Esophagus squamous epithelium (tissue), 5 donors: Measurements from ENCODE around the gene NUP50. TPM values are rescaled to one million over a fixed set of nuclear protein-coding genes. Genes with fewer than 3 reads are reported as not detected.

ENCODE experiments used
- DNase-seq: peaks from one replicate; lab custom pipeline; 2025; lab: John Stamatoyannopoulos, UW
- H3K27ac ChIP-seq, 4 donors: fragments of 200-600 bp; sonication (generic); one replicate each; pipeline ENCODE4 v1.5.1; 2016 to 2019; ENCODE audit warnings: mild to moderate bottlenecking in 1 of 4
- H3K27me3 ChIP-seq, 4 donors: fragments of 200-600 bp; sonication (generic); 1 replicate in 3 of 4; 2 replicates in 1 of 4; pipeline versions ENCODE4 v1.5.1 to v1.6.0; 2017 to 2021; ENCODE audit warnings: antibody characterized with exemption in 1 of 4
- H3K36me3 ChIP-seq, 3 donors: fragments of 200-600 bp; sonication (generic); one replicate each; pipeline ENCODE4 v1.5.1; 2016 to 2019
- H3K4me1 ChIP-seq, 3 donors: fragments of 200-600 bp; sonication (generic); one replicate each; pipeline ENCODE4 v1.5.1; 2017 to 2019
- H3K4me3 ChIP-seq, 4 donors: fragments of 200-600 bp; sonication (generic); 1 replicate in 3 of 4; 2 replicates in 1 of 4; pipeline ENCODE4 v1.5.1; 2016 to 2019; ENCODE audit warnings: mild to moderate bottlenecking in 2 of 4, moderate library complexity in 1 of 4
- H3K9me3 ChIP-seq, 3 donors: fragments of 200-600 bp; sonication (generic); one replicate each; pipeline ENCODE4 v1.5.1; 2016 to 2019
- POLR2A ChIP-seq, 4 donors: fragments of 450-650 bp; IDR thresholded peaks; one replicate each; pipeline ENCODE4 v1.6.1; 2017; ENCODE audit warnings: antibody characterized with exemption in 4 of 4, mild to moderate bottlenecking in 4 of 4, moderate library complexity in 3 of 4
- WGBS, 2 donors: methylation state at CpG; one replicate each; pipeline ENCODE4 v1.1.5; 2018; 5-methylcytosine and 5-hydroxymethylcytosine counted together
- intact Hi-C: fragments of 100-400 bp; cut with DNase I; formaldehyde crosslinking; loops from one replicate; pipeline ENCODE4 v1.15.0; 2022
- total RNA-seq, 4 donors: library from RNA; depleted of rRNA; stranded (reverse); fragments of >200 nt; gene quantifications; one replicate each; pipeline ENCODE4 v1.1.0, GENCODE V29; 2016
- TF ChIP-seq, protein P1 (sequence below), 6 experiments: fragments of 450-650 bp in 4 of 6; fragments of 200-600 bp in 2 of 6; sonication (generic) in 2 of 6; IDR thresholded peaks; one replicate each; pipeline ENCODE4 v1.5.1; 2016 to 2019; ENCODE audit warnings: antibody characterized with exemption in 6 of 6, mild to moderate bottlenecking in 4 of 6, moderate library complexity in 4 of 6
- donor health status: DM: yes; HTN: yes; CAD: no.

NUP50 gene
- total RNA-seq, 4 donors from 2014 or later, result 53.7 to 96.4 (median 59.9) TPM

DNA sequence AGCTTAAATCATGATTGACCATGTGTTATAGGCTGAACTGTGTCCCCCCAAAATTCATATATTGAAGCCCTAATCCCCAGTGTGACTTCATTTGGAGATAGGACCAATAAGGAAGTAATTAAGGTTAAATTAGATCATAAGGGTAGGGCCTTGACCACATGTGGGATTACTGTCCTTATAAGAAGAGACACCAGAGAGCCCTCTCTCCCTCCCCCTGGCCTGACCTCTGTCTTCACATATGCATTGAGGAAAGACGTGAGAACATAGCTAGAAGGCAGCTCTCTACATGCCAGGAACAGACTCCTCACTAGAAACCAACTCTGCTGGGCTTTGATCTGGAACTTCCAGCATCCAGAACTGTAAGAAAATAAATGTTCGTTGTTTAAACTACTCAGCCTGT is 13.6 kb upstream of the NUP50 start:
- Histone ChIP-seq H3K36me3 (peaks cover 0 to 24% (median 0%) of the 10 kb centered on the region in 3 donors), H3K9me3 (no peaks in the 10 kb centered on the region), H3K27me3 (no peaks in the 10 kb centered on the region), H3K4me1 (no peaks in the 10 kb centered on the region), H3K4me3 (no peak overlapping the region), H3K27ac (no peak overlapping the region)
- intact Hi-C loops, result no loop called here
- TF ChIP-seq, protein P1, sequence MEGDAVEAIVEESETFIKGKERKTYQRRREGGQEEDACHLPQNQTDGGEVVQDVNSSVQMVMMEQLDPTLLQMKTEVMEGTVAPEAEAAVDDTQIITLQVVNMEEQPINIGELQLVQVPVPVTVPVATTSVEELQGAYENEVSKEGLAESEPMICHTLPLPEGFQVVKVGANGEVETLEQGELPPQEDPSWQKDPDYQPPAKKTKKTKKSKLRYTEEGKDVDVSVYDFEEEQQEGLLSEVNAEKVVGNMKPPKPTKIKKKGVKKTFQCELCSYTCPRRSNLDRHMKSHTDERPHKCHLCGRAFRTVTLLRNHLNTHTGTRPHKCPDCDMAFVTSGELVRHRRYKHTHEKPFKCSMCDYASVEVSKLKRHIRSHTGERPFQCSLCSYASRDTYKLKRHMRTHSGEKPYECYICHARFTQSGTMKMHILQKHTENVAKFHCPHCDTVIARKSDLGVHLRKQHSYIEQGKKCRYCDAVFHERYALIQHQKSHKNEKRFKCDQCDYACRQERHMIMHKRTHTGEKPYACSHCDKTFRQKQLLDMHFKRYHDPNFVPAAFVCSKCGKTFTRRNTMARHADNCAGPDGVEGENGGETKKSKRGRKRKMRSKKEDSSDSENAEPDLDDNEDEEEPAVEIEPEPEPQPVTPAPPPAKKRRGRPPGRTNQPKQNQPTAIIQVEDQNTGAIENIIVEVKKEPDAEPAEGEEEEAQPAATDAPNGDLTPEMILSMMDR (IDR thresholded peaks at IDR 0.05), result no peak
- TF ChIP-seq POLR2A (IDR thresholded peaks at IDR 0.05), result no peak
- DNase-seq, result no peak
- WGBS, 2 donors, result 38 to 76% methylated on average over 2 of the region's 2 CpGs

DNA sequence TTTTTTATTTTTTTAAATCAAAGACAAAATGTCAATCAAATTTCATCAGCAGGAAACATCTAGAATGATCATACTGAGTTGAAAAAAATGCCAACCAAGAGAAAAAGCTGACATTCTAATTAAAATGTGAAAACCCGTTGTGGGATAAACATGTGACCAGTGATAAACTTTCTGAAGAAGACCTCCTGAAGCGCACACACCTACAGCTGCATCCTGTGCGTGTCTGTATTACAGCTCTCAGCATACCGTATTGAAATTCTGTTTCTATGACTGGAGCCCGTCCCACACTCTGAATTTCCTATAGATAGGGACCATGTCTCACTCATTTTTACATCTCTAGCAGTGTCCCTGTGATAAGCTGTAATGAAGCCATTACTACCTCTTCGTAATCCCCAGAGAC is 12.2 kb upstream of the NUP50 start:
- WGBS, 2 donors, result 78 to 86% methylated on average over 6 of the region's 6 CpGs
- H3K36me3 ChIP-seq, result peaks cover 0 to 34% (median 0%) of the 10 kb centered on the region in 3 donors
- no peak for DNase-seq

GRCh38 chr22:45154383-45154782 is 9.3 kb upstream of the NUP50 start:
- intact Hi-C loops, result no loop called here
- Histone ChIP-seq H3K9me3 (no peaks in the 10 kb centered on the region), H3K4me3 (no peak overlapping the region), H3K4me1 (peaks cover 4 to 17% (median 11%) of the 10 kb centered on the region in 3 donors), H3K27ac (no peak overlapping the region), H3K36me3 (peaks cover 0 to 44% (median 0%) of the 10 kb centered on the region in 3 donors), H3K27me3 (no peaks in the 10 kb centered on the region)
- DNase-seq, result no peak
- TF ChIP-seq, protein P1 (IDR thresholded peaks at IDR 0.05), result no peak
- TF ChIP-seq POLR2A (IDR thresholded peaks at IDR 0.05), result no peak
- WGBS, 2 donors, result 83 to 100% methylated on average over 3 of the region's 3 CpGs

More for the DNA sequence above, 12.2 kb upstream of the NUP50 start:
- Histone ChIP-seq H3K27ac (no peak overlapping the region), H3K9me3 (no peaks in the 10 kb centered on the region), H3K27me3 (no peaks in the 10 kb centered on the region), H3K4me3 (no peak overlapping the region), H3K4me1 (no peaks in the 10 kb centered on the region)
- TF ChIP-seq, protein P1 (IDR thresholded peaks at IDR 0.05), result no peak
- TF ChIP-seq POLR2A (IDR thresholded peaks at IDR 0.05), result no peak
- intact Hi-C loops, result no loop called here

DNA sequence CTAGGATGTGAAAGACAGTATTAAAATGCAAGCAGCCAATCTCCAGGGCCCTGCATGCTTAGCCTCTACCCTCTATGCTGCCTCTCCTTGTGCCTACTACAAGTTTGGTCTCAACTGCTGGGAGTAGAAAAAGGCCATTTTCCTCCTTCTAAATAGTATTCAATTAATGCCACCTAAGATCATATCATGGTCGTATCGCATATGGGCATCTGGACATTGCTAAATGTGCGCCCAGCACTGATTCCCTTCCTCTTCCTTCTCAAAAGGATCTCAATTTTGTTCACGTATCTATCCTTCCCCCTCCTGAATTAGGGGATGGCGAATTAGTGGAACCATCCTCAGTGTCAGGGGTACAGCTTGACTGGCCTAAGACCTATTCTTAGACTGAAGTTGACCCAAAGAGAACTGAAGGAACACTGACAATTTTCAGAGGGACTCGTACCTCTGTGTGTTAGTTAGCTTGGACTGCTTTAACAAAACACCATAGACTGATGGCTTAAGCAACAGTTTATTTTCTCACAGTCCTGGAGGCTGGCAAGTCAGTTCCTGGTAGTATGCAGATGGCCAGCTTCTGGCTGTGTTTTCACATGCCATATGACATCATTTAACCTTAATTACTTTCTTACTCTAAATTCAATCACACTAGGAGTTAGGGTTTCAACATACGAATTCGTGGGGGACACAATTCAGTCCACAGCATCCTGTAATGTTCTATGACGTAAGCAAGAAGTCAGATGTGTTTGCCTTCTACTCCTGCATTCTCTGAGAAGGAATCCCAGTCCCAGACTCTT is 8.5 kb upstream of the NUP50 start:
- intact Hi-C loops, result no loop called here
- no peaks in the 10 kb centered on the region for H3K27me3 ChIP-seq
- H3K27ac ChIP-seq, result no peak overlapping the region
- peaks cover 0 to 43% (median 0%) of the 10 kb centered on the region in 3 donors for H3K36me3 ChIP-seq
- TF ChIP-seq, protein P1 (IDR thresholded peaks at IDR 0.05), result no peak
- TF ChIP-seq POLR2A (IDR thresholded peaks at IDR 0.05), result no peak
- 71 to 77% methylated on average over 9 of the region's 9 CpGs for WGBS, 2 donors
- H3K9me3 ChIP-seq, result no peaks in the 10 kb centered on the region
- H3K4me1 ChIP-seq, result peaks cover 11 to 26% (median 19%) of the 10 kb centered on the region in 3 donors
- no peak for DNase-seq
- H3K4me3 ChIP-seq, result no peak overlapping the region

GRCh38 chr22:45157907-45158306 is 5.8 kb upstream of the NUP50 start:
- TF ChIP-seq, protein P1 (IDR thresholded peaks at IDR 0.05), result no peak
- no peak for TF ChIP-seq POLR2A (IDR thresholded peaks at IDR 0.05)
- H3K4me3 ChIP-seq, result no peak overlapping the region
- intact Hi-C loops, result no loop called here
- peak overlapping the region in 2 of 4 donors; percentile 86 to 98 for H3K27ac ChIP-seq
- WGBS, 2 donors, result 89% methylated on average over 3 of the region's 3 CpGs
- H3K36me3 ChIP-seq, result peaks cover 0 to 27% (median 0%) of the 10 kb centered on the region in 3 donors
- peaks cover 18 to 52% (median 39%) of the 10 kb centered on the region in 3 donors for H3K4me1 ChIP-seq
- DNase-seq, result no peak
- H3K27me3 ChIP-seq, result no peaks in the 10 kb centered on the region
- H3K9me3 ChIP-seq, result no peaks in the 10 kb centered on the region
